ENCODE data around the gene SPPL3.

DNA sequence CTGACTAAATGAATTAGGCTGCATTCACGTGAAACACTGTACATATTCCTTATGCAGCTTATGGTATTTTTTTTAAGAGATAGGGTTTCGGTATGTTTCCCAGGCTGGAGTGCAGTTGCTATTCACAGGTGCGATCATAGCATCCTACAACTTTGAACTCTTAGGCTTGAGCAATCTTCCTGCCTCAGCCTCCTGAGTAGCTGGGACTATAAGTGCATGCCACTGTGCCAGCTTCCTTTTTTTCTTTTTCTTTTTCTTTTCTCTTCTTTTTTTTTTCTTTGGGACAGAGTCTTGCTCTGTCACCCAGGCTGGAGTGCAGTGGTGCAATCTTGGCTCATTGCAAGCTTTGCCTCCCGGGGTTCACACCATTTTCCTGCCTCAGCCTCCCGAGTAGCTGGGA lies 35.8 kb upstream of the SPPL3 start:
- TF ChIP-seq, protein P1, sequence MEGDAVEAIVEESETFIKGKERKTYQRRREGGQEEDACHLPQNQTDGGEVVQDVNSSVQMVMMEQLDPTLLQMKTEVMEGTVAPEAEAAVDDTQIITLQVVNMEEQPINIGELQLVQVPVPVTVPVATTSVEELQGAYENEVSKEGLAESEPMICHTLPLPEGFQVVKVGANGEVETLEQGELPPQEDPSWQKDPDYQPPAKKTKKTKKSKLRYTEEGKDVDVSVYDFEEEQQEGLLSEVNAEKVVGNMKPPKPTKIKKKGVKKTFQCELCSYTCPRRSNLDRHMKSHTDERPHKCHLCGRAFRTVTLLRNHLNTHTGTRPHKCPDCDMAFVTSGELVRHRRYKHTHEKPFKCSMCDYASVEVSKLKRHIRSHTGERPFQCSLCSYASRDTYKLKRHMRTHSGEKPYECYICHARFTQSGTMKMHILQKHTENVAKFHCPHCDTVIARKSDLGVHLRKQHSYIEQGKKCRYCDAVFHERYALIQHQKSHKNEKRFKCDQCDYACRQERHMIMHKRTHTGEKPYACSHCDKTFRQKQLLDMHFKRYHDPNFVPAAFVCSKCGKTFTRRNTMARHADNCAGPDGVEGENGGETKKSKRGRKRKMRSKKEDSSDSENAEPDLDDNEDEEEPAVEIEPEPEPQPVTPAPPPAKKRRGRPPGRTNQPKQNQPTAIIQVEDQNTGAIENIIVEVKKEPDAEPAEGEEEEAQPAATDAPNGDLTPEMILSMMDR (IDR thresholded peaks at IDR 0.05; ENCODE audit: poor library complexity), result no peak
- no peak for TF ChIP-seq EZH2 (IDR thresholded peaks at IDR 0.05; ENCODE audit: borderline replicate concordance)

Data from hepatocyte (in vitro differentiated cells).